ENCODE data around the gene ARHGAP15. TPM values are rescaled to one million over a fixed set of nuclear protein-coding genes. Genes with fewer than 3 reads are reported as not detected.

Gene ARHGAP15
- total RNA-seq, 2 donors from 2014 or later = 2.6 to 6.9 TPM

DNA sequence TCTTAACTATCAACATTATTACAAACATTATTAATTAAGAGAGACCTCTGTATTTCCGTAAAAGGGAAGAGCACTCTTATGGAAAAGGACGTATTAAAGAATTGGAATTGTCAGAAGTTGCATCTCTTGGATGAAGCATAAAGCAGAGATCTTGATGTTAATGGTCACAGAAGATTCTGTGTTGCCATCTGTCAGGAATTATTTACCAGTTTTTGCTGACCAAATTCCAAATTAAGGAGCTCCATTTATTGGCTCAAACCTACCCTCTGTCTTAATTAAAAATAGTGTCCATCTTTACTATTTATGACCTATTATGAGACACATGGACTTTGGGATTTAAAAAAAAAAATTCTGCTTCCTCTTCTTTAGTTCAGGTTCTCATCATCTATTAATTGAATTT lies 232.1 kb downstream of the ARHGAP15 start:
- TF ChIP-seq, protein P1, sequence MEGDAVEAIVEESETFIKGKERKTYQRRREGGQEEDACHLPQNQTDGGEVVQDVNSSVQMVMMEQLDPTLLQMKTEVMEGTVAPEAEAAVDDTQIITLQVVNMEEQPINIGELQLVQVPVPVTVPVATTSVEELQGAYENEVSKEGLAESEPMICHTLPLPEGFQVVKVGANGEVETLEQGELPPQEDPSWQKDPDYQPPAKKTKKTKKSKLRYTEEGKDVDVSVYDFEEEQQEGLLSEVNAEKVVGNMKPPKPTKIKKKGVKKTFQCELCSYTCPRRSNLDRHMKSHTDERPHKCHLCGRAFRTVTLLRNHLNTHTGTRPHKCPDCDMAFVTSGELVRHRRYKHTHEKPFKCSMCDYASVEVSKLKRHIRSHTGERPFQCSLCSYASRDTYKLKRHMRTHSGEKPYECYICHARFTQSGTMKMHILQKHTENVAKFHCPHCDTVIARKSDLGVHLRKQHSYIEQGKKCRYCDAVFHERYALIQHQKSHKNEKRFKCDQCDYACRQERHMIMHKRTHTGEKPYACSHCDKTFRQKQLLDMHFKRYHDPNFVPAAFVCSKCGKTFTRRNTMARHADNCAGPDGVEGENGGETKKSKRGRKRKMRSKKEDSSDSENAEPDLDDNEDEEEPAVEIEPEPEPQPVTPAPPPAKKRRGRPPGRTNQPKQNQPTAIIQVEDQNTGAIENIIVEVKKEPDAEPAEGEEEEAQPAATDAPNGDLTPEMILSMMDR (IDR thresholded peaks at IDR 0.05) = no peak

DNA sequence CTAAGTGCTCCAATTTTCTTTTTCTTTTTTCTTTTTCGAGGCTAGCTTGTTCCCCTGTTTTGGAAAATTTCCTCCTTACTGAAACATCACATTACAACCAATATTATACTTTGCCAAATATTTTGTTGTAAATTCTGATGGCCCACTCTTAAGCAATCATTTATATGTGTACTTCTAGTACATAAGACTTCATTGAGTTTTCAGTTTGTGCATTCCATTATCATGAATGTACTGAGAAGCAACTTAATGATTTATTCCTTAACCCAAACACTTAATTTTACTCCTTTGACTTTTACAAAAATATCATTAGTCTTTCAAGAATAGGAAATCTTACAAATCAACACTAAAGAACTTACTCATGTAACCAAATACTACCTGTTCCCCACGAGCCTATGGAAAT lies 242.4 kb downstream of the ARHGAP15 start:
- Histone ChIP-seq H3K9me3 (no peaks in the 10 kb centered on the region), H3K4me3 (no peak overlapping the region), H3K36me3 (no peaks in the 10 kb centered on the region), H3K27ac (no peak overlapping the region), H3K4me1 (no peaks in the 10 kb centered on the region), H3K27me3 (no peaks in the 10 kb centered on the region)
- no peak for DNase-seq (ENCODE audit: low spot score)
- TF ChIP-seq, protein P1 (IDR thresholded peaks at IDR 0.05) = no peak

More for the DNA sequence above, 232.1 kb downstream of the ARHGAP15 start:
- Histone ChIP-seq H3K9me3 (no peaks in the 10 kb centered on the region), H3K4me3 (no peak overlapping the region), H3K4me1 (no peaks in the 10 kb centered on the region), H3K27ac (no peak overlapping the region), H3K27me3 (no peaks in the 10 kb centered on the region), H3K36me3 (no peaks in the 10 kb centered on the region)
- no peak for DNase-seq (ENCODE audit: low spot score)

DNA sequence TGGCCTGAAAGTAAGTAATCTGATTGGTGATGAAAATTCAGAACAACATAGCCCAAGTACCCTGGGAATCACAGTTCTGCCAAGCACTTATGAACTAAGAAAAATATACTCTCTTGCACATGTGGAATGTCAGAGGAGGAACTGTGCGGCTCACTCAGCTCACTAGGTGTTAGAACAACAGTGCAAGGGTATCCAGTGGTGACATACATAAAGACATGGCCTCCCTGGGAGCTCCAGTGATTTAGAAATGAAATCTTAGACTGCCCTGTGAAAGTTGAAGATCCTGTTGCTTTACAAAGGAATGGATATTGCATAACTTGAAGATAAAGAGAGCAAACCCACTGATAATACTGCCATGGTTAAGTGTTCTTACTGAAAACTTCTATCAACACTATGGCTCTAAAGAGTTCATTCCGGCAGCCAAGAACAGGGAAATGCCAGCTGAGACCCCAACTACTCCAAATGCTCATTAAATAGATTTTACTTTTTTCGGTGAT lies 246.2 kb downstream of the ARHGAP15 start:
- H3K9me3 ChIP-seq = no peaks in the 10 kb centered on the region

DNA sequence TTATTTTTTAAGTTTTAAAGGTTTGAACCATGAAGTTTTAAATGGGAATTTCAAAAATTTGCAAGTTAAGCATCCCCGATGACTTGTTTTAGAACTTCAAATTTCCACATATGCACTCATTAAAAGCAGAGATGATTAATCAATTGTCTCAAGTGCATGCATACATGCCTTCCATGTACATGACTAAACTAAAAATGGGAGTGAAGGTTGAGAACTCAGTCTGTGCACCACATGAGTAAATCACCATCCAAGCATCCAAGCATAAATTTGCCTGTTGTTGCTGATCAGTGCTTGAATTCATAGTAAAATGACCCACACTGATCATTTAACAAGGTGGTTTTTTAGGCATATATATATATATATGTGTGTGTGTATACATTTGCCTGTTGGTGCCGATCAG lies 249.8 kb downstream of the ARHGAP15 start:
- no peaks in the 10 kb centered on the region for H3K36me3 ChIP-seq
- H3K9me3 ChIP-seq = no peaks in the 10 kb centered on the region
- H3K4me3 ChIP-seq = no peak overlapping the region
- no peak overlapping the region for H3K27ac ChIP-seq
- TF ChIP-seq, protein P1 (IDR thresholded peaks at IDR 0.05) = no peak
- H3K4me1 ChIP-seq = no peaks in the 10 kb centered on the region
- DNase-seq (ENCODE audit: low spot score) = no peak
- no peaks in the 10 kb centered on the region for H3K27me3 ChIP-seq

More for the DNA sequence above, 246.2 kb downstream of the ARHGAP15 start:
- no peak overlapping the region for H3K27ac ChIP-seq
- no peak overlapping the region for H3K4me3 ChIP-seq
- DNase-seq (ENCODE audit: low spot score) = no peak
- TF ChIP-seq, protein P1 (IDR thresholded peaks at IDR 0.05) = no peak
- no peaks in the 10 kb centered on the region for H3K27me3 ChIP-seq
- H3K4me1 ChIP-seq = no peaks in the 10 kb centered on the region
- no peaks in the 10 kb centered on the region for H3K36me3 ChIP-seq

DNA sequence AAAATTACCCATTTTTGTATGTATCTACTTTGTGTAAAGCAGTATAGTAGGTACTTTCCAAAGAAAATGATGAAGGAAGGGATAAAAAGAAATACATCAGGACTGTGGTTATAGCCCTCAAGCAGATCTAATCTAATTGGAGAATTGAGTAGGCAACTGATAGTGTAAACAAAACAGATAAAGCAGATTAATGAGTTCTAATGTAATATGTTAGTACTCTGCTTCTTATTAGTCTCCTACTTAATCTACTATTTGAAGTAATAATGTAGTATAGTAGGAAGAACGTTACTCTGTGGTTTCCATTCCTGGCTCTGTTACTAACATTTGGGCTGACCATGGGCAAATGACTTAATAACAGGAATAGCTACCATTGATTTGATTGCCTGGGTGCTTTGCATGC lies 250.7 kb downstream of the ARHGAP15 start:
- no peaks in the 10 kb centered on the region for H3K36me3 ChIP-seq
- H3K27me3 ChIP-seq = no peaks in the 10 kb centered on the region
- no peak for DNase-seq (ENCODE audit: low spot score)
- H3K27ac ChIP-seq = no peak overlapping the region
- TF ChIP-seq, protein P1 (IDR thresholded peaks at IDR 0.05) = no peak
- no peaks in the 10 kb centered on the region for H3K4me1 ChIP-seq
- H3K9me3 ChIP-seq = no peaks in the 10 kb centered on the region
- no peak overlapping the region for H3K4me3 ChIP-seq

DNA sequence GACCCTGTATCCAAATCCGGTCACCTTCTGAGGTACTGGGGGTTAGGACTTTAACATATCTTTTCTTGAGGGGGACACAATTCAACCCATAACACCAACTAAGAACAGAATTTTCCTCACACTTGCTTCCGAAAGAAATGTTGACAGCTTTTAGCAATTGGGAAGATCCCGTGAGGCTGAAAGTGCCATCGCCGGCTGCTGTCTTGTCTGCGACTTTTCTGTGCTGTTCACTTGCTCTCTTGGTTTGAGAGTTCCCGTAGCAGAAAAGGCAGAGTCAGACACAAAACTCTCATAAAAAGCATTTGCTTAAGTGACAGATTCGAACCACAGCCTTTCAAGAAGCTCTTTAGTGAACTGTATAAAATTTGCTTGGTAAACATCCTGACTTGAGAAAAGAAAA lies 253.4 kb downstream of the ARHGAP15 start:
- Histone ChIP-seq H3K9me3 (no peaks in the 10 kb centered on the region), H3K36me3 (no peaks in the 10 kb centered on the region)
- DNase-seq (ENCODE audit: low spot score) = no peak

More for the DNA sequence above, 253.4 kb downstream of the ARHGAP15 start:
- TF ChIP-seq, protein P1 (IDR thresholded peaks at IDR 0.05) = no peak
- Histone ChIP-seq H3K4me1 (no peaks in the 10 kb centered on the region), H3K4me3 (no peak overlapping the region), H3K27ac (no peak overlapping the region), H3K27me3 (no peaks in the 10 kb centered on the region)

All from right atrium auricular region (tissue), 2 donors.